Cardiac muscle cell (in vitro differentiated cells and primary cell): ENCODE data around the gene NAPG. TPM values are rescaled to one million over a fixed set of nuclear protein-coding genes. Genes with fewer than 3 reads are reported as not detected.

Source experiments
- DNase-seq, 2 donors: peaks; one replicate each; pipeline versions ENCODE4 v3.0.0 to v3.0.0-alpha.2; 2010 to 2017; ENCODE audit warnings: low read depth in 1 of 2, low spot score in 1 of 2
- H3K27ac ChIP-seq: fragments of 200-600 bp; sonication (generic); 2 replicates; pipeline ENCODE4 v1.5.1; 2016
- H3K27me3 ChIP-seq: fragments of 200-600 bp; sonication (generic); 2 replicates; pipeline ENCODE4 v1.6.0; 2016; ENCODE audit warnings: control low read depth
- H3K36me3 ChIP-seq: fragments of 200-600 bp; sonication (generic); 2 replicates; pipeline ENCODE4 v1.5.1; 2016; ENCODE audit warnings: control low read depth
- H3K4me1 ChIP-seq: fragments of 200-600 bp; sonication (generic); 2 replicates; pipeline ENCODE4 v1.8.1; 2017; ENCODE audit warnings: low read depth, mild to moderate bottlenecking, mixed run types
- H3K4me3 ChIP-seq: fragments of 200-600 bp; sonication (generic); 2 replicates; pipeline ENCODE4 v1.5.1; 2016; ENCODE audit warnings: mild to moderate bottlenecking
- H3K9me3 ChIP-seq: fragments of 200-600 bp; sonication (generic); 2 replicates; pipeline ENCODE4 v1.5.1; 2017; ENCODE audit warnings: low read depth, mild to moderate bottlenecking, control low read depth
- polyA plus RNA-seq: library from polyadenylated mRNA; unstranded; fragments of >200 nt; fragmentation: Nextera tagmentation; extraction: Ambion mirVana; gene quantifications from 2 replicates; pipeline ENCODE4 v1.2.1, GENCODE V29; 2016
- total RNA-seq: library from RNA; depleted of rRNA; stranded (reverse); fragments of >200 nt; gene quantifications from 2 replicates; pipeline ENCODE4 v1.2.3, GENCODE V29; 2016
- TF ChIP-seq, protein P1 (sequence below): IDR thresholded peaks from 2 replicates; pipeline ENCODE4 v1.5.1; 2012; ENCODE audit warnings: low read depth, mild to moderate bottlenecking, low read length

Gene NAPG
- total and polyA plus RNA-seq, 2 experiments from 2014 or later = 21.7 to 26.5 TPM

GRCh38 chr18:10488017-10488416 lies 37.8 kb upstream of the NAPG start:
- no peak for DNase-seq
- TF ChIP-seq, protein P1, sequence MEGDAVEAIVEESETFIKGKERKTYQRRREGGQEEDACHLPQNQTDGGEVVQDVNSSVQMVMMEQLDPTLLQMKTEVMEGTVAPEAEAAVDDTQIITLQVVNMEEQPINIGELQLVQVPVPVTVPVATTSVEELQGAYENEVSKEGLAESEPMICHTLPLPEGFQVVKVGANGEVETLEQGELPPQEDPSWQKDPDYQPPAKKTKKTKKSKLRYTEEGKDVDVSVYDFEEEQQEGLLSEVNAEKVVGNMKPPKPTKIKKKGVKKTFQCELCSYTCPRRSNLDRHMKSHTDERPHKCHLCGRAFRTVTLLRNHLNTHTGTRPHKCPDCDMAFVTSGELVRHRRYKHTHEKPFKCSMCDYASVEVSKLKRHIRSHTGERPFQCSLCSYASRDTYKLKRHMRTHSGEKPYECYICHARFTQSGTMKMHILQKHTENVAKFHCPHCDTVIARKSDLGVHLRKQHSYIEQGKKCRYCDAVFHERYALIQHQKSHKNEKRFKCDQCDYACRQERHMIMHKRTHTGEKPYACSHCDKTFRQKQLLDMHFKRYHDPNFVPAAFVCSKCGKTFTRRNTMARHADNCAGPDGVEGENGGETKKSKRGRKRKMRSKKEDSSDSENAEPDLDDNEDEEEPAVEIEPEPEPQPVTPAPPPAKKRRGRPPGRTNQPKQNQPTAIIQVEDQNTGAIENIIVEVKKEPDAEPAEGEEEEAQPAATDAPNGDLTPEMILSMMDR = no peak

GRCh38 chr18:10490401-10491165 lies 35.2 kb upstream of the NAPG start:
- Histone ChIP-seq H3K9me3 (no peaks in the 10 kb centered on the region), H3K36me3 (no peaks in the 10 kb centered on the region), H3K27ac (no peak overlapping the region), H3K4me1 (peaks cover 4% of the 10 kb centered on the region), H3K27me3 (no peaks in the 10 kb centered on the region), H3K4me3 (no peak overlapping the region)
- TF ChIP-seq, protein P1 = no peak
- peak in 1 of 2 donors; percentile 39 for DNase-seq

More at GRCh38 chr18:10488017-10488416, 37.8 kb upstream of the NAPG start:
- H3K36me3 ChIP-seq = no peaks in the 10 kb centered on the region
- no peak overlapping the region for H3K27ac ChIP-seq
- no peaks in the 10 kb centered on the region for H3K9me3 ChIP-seq
- H3K4me3 ChIP-seq = no peak overlapping the region
- peaks cover 4% of the 10 kb centered on the region for H3K4me1 ChIP-seq
- H3K27me3 ChIP-seq = no peaks in the 10 kb centered on the region

DNA sequence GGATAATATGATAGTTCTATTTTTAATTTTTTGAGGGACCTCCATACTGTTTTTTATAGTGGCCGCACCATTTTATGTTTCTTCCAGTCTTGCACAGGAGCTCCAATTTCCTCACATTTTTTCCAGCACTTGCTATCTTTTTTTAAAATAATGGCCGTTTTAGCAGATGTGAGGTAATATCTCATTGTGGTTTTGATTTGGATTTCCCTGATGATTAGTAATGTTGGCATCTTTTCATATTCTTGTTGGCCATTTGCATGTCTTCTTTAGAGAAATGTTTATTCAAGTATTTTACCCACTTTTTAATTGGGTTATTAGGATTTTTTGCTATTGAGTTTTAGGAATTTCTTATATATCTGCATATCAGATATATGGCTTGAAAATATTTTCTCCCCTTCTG lies 29.9 kb upstream of the NAPG start:
- no peak overlapping the region for H3K27ac ChIP-seq
- no peak overlapping the region for H3K4me3 ChIP-seq
- no peaks in the 10 kb centered on the region for H3K9me3 ChIP-seq
- TF ChIP-seq, protein P1 = no peak
- no peaks in the 10 kb centered on the region for H3K27me3 ChIP-seq
- H3K36me3 ChIP-seq = no peaks in the 10 kb centered on the region
- H3K4me1 ChIP-seq = no peaks in the 10 kb centered on the region
- DNase-seq = peak in 1 of 2 donors; percentile 32

DNA sequence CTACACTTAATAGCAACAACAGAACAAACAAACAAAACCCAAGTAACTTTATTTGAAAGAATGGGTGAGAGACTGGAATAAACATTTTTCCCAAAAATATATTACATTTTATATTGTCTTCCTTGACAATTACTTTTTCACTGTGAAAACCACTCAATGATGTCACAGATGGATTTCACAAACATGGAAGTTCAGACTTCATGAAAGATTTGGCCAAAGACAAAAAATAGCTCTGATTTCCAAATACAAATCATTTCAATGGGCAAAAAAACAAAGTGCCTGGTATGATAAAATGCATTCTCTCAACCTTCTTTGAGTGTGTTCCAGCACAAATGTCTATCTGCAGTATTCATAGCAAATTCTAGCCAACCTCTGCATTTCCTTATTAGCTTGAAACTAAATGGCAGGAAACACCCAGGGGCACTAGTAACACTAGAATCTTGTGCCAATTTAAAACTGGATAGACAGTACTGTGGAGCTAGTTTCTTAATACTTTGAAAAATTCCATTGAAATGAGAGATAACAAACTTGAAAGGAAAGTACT lies 28.5 kb upstream of the NAPG start:
- DNase-seq = peak in 1 of 2 donors; percentile 33
- H3K4me3 ChIP-seq = no peak overlapping the region
- H3K27me3 ChIP-seq = no peaks in the 10 kb centered on the region
- no peaks in the 10 kb centered on the region for H3K4me1 ChIP-seq
- no peaks in the 10 kb centered on the region for H3K9me3 ChIP-seq
- no peak overlapping the region for H3K27ac ChIP-seq
- no peaks in the 10 kb centered on the region for H3K36me3 ChIP-seq
- TF ChIP-seq, protein P1 = no peak

- Histone ChIP-seq H3K27me3 (no peaks in the 10 kb centered on the region), H3K4me1 (no peaks in the 10 kb centered on the region), H3K9me3 (no peaks in the 10 kb centered on the region), H3K4me3 (no peak overlapping the region), H3K36me3 (no peaks in the 10 kb centered on the region), H3K27ac (no peak overlapping the region)
- TF ChIP-seq, protein P1 = no peak
- DNase-seq = no peak
Measured at GRCh38 chr18:10499230-10499629, 26.6 kb upstream of the NAPG start.
